Activated T-cell treated with anti-CD3 and anti-CD28 coated beads for 48 hours (primary cell): Measurements from ENCODE around the gene PTCHD1.

Experiments used
- DNase-seq: peaks from one replicate; pipeline ENCODE4 v3.0.0-alpha.2; 2020; ENCODE audit warnings: low read depth

PTCHD1 gene

DNA sequence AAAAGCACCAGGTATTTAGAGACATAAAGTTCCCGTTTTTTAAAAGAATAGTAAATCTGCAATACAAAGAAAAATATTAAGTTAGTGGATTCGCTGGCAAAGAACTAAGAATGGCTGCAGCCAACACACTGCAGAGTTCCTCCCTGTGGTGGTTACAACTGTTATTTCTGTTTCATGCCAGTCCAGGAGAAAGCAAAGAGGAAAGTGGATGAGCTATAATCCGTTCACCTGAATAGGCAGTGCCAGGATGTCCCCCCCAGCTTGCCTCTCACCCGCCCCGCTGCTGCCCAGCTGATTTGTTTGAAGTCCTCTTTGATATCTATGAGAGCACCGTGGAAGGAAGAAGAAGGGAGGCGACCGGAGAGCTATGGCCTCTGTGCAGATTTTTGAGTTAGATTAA, 63.9 kb downstream of the PTCHD1 start:
- DNase-seq: no peak

GRCh38 chrX:23403849-23404248, 69.2 kb downstream of the PTCHD1 start:
- no peak for DNase-seq

DNA sequence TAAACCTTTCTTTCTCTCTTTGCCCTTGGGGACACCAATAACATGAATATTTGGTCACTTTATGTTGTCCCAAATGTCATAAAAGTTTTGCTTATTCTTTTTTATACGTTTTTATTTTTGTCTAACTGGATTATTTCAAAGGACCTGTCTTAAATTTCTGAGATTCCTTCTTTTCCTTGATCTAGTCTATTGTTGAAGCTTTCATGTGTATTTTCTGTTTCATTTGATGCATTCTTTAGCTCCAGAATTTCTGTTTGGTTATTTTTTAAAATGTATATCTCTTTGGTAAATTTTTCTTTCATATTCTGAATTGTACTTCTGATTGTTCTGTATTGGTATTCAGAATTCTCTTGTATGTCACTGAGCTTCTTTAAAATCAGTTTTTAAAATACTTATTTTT, 88.3 kb downstream of the PTCHD1 start:
- DNase-seq: no peak

DNA sequence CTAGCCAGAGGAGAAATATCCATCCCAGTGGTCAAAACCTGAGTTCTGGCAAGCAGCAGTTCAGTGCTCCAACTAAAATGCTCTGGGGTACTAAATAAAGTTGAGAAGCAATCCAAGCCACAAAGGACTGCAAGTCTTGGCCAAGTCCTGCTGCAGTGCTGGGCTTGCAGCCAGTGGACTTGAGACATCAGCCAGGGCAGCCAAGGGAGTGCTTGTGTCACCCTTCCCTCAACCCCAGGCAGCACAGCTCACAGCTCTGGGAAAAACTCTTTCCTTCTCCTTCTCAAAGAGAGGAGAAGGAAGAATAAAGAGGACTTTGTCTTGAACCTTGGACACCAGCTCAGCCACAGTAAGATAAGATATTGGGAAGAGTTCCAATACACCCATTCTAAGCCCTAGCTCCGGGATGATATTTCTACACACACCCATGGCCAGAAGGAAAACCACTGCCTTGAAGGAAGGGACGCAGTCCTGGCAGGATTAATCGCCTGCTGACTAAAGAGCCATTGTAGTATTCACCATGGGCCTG, 99.8 kb downstream of the PTCHD1 start:
- no peak for DNase-seq

GRCh38 chrX:23435108-23435507, 100.5 kb downstream of the PTCHD1 start:
- no peak for DNase-seq

DNA sequence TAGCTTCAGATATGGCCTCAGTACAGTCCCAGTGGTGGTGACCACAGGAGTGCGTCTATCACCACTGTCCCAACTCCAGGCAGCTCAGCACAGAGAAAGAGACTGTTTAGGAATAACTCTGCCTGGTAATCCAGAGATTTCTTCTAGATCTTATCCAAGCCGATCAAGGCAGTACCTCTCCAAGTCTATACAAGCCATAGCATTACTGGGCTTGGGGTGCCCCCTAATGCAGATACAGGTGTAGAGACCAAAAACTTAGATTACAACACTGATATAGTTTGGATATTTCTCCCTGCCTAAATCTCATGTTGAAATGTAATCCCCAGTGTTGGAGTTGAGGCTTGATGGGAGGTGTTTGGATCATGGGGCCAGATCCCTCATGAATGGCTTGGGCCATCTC, 100.9 kb downstream of the PTCHD1 start:
- no peak for DNase-seq

- DNase-seq: no peak
These were observed 102.2 kb downstream of the PTCHD1 start for GRCh38 chrX:23436875-23437274.

DNA sequence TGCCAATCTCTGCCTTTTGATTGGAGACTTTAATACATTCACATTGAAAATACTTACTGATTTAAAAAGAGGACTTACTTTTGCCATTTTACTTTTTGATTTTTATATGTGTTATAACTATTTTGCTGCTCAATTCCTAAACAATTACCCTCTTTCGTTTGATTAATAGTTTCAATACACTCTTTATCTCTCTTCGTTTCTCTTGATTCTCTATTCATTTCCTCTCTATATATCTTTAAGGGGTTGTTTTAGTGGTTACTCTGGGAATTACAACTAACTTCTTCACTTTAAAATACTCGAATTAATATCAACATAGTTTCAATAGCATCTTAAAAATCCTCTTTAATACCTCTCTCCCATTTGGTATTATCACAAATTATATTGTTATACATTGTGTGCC, 116.6 kb downstream of the PTCHD1 start:
- DNase-seq: no peak
